Esophagus muscularis mucosa (tissue), 4 donors: ENCODE measurements around the gene MAP1LC3B2.
"Not testable (repeated sequence)": the region's sequence is repeated elsewhere in the genome, so short reads cannot be mapped to it uniquely, and the experiment has no call there.

ENCODE experiments used
- CTCF ChIP-seq, 3 experiments: fragments of 200-600 bp in 2 of 3; fragments of 450-650 bp in 1 of 3; sonication (generic) in 2 of 3; IDR thresholded peaks; one replicate each; pipeline ENCODE4 v1.5.1; 2017 to 2019; ENCODE audit warnings: antibody characterized with exemption in 3 of 3, mild to moderate bottlenecking in 2 of 3, moderate library complexity in 1 of 3
- EP300 ChIP-seq: sonication (generic); formaldehyde crosslinking; IDR thresholded peaks from one replicate; pipeline ENCODE4 v1.6.1; 2017; ENCODE audit warnings: antibody characterized with exemption
- POLR2A ChIP-seq: fragments of 450-650 bp; IDR thresholded peaks from one replicate; pipeline ENCODE4 v1.6.1; 2017; ENCODE audit warnings: antibody characterized with exemption, moderate library complexity, mild to moderate bottlenecking, low read depth
- POLR2AphosphoS5 ChIP-seq, 2 donors: sonication (generic); formaldehyde crosslinking; IDR thresholded peaks; one replicate each; pipeline ENCODE4 v1.6.1; 2017; ENCODE audit warnings: antibody characterized with exemption in 2 of 2

DNA sequence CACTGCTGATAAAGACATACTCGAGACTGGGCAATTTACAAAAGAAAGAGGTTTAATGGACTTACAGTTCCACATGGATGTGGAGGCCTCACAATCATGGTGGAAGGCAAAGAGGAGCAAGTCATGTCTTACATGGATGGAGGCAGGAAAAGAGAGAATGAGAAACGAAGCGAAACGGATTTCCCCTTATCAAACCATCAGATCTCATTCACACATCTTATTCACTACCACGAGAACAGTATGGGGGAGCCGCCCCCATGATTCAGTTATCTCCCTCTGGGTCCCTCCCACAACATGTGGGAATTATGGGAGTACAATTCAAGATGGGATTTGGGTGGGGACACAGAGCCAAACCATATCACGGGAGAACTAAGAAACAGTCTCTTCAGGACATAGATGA is 6.0 kb downstream of the MAP1LC3B2 start:
- TF ChIP-seq CTCF (IDR thresholded peaks at IDR 0.05); EP300; POLR2A; POLR2AphosphoS5 (IDR thresholded peaks at IDR 0.05): not testable (repeated sequence)
